HG02610 (cell line): ENCODE data around the gene AP5S1.
A peak's percentile ranks its signal among the peaks of the same experiment; 100 is the strongest.
"Not testable (repeated sequence)": the region's sequence is repeated elsewhere in the genome, so short reads cannot be mapped to it uniquely, and the experiment has no call there.

Source experiments
- ATAC-seq: cut with Tn5 transposase; IDR thresholded peaks from one replicate; pipeline ENCODE4 v1.9.1; 2021; ENCODE audit warnings: mild to moderate bottlenecking, moderate library complexity; ENCODE audit not compliant: unreplicated experiment

The AP5S1 gene

DNA sequence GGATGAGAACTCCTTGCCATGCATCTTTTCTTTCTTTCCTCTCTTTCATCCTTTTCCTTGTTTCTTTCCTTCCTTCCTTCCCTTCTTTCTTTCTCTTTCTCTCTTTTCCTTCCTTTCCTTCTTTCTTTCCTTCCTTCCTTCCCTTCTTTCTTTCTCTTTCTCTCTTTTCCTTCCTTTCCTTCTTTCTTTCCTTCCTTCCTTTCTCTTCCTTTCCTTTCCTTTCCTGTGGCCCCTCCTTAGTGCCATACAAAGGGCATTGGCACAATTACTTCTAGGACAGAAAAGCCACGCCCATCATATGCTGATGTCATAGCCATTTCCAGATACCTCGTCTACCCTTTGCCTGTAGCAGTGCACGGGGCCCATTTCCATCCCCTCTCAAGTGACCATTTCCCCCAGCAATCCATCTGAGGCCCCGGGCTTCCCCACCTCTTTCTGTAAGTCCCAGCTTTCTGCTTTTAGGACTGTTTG, 31.6 kb upstream of the AP5S1 start:
- ATAC-seq, result no peak

DNA sequence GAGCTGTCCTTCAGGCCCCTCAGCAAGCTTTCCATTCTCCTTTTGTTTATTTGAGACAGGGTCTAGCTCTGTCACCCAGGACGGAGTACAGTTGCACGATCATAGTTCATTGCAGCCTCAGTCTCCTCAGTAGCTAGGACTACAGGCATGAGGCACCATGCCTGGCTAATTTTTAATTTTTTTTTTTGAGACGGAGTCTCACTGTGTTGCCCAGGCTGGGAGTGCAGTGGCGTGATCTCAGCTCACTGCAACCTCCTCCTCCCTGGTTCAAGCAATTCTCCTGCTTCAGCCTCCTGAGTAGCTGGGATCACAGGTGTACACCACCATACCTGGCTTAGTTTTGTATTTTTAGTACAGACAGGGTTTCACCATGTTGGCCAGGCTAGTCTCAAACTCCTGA, 31.1 kb upstream of the AP5S1 start:
- ATAC-seq, result not testable (repeated sequence)

DNA sequence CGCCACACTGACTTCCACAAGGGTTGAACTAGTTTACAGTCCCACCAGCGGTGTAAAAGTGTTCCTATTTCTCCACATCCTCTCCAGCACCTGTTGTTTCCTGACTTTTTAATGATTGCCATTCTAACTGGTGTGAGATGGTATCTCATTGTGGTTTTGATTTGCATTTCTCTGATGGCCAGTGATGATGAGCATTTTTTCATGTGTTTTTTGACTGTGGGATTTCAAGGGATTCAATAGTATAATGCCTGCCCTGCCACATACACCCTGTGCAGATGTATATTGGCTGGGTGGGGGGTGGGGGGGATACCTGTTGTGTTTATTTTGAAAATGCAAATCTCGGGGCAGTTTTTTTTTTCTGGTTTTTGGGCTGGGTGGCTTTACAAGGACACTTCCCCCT, 26.2 kb upstream of the AP5S1 start:
- not testable (repeated sequence) for ATAC-seq

DNA sequence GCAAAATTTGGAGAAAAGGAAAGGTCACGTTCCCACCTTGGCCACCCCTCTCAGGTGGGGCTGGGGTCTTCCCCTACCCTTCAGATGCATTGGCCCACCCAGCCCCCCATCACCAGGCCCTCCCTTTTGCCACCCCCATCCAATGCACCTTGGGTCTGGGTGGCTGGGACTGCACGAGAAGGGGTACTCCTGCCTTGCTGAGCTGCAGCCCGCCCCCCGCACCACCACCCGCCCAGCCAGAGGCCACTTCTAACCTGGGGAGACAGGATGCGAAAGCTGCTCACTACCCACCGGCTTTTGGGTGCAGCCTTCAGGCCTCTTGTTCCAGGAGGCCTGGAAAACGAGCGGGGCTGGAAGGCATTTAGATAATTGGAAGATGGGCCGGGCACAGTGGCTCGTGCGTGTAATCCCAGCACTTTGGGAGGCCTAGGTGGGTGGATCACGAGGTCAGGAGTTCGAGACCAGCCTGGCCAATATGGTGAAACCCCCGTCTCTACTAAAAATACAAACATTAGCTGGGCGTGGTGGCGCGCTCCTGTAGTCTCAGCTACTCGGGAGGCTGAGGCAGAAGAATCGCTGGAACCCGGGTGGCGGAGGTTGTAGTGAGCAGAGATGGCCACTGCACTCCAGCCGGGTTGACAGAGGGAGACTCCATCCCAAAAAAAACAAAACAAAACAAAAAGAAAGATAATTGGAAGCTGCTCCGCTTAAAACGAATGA, 25.5 kb upstream of the AP5S1 start:
- ATAC-seq, result no peak

DNA sequence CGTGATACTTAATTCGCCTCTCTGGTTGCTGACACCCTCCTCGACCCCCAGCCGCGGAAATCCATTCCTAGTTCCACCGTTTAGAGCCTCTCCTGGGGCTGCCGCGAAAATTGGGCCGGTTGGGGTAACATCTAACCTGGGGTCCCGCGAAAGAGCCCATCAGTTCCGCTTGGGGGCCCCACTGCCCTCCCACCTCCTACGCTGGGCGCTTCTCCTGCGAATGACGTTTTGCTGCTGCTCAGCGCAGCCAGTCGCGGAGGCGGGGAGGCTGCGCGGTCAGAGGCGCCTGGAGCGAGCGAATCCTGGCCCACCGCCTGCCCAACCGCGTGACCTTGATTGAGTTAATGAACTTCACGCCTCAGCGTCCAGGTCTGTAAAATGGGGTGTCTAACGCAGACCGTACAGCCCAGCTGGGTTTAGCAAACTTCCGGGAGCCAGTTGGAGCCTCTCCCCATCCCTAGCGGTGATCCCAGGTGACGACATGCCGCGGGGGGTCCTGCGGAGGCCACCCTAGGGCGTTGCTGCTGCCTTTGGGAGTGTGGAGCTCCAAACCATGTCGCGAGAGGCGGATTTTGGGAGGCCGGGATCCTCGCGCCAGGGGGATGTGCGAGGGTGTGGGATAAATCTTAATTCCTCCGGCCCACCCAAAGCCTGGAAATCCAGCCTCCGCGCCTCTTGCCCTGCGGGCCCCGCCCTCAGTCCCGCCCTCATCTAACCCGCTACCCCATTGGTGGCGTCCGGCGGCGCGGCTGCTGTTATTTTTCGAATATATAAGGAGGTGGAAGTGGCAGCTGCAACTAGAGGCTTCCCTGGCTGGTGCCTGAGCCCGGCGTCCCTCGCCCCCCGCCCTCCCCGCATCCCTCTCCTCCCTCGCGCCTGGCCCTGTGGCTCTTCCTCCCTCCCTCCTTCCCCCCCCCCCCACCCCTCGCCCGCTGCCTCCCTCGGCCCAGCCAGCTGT, 24.6 kb upstream of the AP5S1 start, which contains the start of gene CDC25B:
Gene CDC25B, plus strand, starts transcription at position 800 of the 958 bp plus-strand sequence. CDS start 222 bp downstream, outside the sequence.
- peak; percentile 69 for ATAC-seq

DNA sequence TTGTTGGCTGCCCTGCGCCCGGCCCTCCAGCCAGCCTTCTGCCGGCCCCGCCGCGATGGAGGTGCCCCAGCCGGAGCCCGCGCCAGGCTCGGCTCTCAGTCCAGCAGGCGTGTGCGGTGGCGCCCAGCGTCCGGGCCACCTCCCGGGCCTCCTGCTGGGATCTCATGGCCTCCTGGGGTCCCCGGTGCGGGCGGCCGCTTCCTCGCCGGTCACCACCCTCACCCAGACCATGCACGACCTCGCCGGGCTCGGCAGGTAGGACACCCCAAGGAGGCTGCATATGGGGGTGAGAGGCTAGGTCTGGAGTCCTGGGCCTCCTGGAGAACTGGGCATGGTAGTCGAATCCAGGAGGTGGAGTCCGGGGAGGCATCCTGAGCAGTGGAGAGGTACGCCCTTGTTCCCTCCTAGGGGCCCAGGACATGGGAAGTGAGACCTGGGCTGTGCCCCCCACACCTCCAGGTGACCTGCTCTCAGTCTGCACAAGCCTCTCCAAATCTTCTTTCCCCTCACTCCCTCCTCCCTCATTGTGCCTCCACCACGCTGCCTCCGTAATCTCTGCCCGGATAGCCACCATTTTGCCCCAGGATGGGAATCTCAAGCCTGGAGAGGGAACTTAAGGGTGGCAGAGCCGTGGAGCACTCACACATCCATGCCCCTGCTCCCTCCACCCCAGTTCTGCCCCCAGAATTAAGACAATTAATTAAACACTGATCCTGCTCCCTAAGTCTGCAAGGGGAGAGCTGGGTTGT, 23.7 kb upstream of the AP5S1 start:
- no peak for ATAC-seq

DNA sequence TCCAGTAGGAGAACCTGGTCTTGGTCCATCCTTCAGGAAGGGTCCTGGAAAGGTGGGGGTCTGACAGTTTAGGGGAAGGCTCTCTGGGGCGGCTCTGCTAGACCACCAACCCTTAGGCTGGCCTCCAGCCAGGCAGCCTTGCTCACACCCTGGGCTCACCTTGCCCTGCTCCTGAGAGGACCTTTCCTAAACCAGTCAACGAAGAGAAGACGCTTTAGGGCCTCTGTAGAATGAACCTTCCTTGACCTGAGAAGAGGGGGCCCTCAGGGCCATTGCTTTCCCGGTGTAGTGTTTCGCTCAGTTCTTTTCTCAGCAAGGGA, 23.2 kb upstream of the AP5S1 start:
- no peak for ATAC-seq

DNA sequence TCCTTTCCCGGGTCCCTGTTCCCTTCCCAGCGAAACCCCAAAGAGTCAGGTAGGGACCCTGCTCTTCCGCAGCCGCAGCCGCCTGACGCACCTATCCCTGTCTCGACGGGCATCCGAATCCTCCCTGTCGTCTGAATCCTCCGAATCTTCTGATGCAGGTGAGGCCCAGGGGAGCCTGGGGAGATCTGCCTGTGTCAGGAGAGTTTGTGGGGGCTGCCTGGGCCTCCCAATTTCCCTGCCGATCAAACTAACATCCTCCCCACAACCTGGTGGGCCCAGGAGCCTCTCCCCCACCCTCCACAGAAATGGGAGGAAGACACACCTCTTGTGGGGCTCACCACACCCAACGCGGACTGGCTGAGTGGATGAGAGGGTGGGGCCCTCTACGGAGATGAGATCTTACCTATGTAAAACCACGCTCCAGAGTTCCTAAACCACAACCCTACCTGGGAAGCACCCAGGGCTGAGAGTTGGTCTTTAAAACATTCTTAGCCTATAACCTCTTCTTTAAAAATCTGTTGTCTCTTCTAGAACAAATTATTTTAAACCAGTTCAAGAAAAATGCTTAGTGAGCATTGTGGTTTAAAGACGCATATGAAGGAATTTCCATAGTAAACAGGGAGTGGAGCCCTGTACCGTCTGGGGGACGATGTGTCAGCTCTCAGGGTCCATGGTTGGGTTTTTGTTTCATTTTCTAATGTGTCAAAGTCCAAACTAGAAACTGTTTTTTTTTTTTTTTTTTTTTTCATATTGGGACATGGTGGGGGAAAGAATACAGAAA, 22.6 kb upstream of the AP5S1 start:
- ATAC-seq, result no peak

DNA sequence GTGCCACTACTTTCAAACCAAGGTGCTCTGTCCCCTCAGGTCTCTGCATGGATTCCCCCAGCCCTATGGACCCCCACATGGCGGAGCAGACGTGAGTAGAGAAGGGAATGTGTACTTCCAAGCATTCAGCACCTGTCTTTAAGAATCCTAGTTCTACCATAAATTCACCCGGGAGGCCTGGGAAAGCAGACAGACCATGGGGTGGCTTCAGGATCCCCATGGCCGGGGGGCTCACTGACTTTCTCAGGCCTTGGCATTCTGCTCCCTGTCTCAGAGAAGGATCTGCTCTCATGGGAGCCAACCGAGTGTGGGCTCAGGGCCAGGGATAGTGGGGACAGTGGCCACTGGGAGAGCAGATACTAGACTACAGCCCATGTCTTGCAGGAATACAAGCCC, 22.0 kb upstream of the AP5S1 start:
- no peak for ATAC-seq

DNA sequence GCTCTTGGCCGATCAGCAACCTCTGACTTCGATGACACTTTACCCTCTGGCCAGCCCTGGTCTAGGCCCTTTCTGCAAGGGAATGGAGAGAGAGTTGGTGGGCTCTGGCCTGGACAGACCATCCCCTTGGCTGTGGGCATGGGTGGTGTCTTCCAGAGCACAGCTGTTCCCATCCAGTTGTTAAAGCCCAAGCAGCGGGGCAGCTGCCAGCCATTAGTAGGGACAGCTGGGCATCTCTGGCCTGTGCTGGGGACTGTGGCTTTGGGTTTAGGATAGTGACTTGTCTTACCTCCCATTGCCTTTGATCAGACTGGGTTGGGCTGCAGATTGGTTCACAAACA, 21.5 kb upstream of the AP5S1 start:
- no peak for ATAC-seq

DNA sequence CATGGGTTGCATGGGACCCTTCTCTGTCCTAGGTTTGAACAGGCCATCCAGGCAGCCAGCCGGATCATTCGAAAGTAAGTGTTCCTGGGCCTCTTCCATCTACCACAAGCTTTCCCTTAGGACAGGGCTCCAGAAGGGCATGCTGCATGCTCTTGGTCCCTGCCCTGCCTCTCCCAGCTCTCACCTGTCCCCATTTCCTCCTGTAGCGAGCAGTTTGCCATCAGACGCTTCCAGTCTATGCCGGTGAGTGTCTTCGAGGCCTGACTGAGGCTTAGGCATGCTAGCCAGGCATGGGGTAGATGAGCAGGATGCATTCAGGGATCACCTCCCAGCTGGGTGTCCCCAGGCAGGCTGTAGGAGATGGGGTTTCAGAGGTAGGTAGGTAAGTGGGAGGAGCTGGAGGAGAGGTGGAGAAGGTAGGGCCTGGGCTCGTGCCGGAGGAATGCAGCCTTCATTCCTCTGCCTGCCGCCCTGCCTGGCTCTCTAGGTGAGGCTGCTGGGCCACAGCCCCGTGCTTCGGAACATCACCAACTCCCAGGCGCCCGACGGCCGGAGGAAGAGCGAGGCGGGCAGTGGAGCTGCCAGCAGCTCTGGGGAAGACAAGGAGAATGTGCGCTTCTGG, 20.0 kb upstream of the AP5S1 start:
- no peak for ATAC-seq

DNA sequence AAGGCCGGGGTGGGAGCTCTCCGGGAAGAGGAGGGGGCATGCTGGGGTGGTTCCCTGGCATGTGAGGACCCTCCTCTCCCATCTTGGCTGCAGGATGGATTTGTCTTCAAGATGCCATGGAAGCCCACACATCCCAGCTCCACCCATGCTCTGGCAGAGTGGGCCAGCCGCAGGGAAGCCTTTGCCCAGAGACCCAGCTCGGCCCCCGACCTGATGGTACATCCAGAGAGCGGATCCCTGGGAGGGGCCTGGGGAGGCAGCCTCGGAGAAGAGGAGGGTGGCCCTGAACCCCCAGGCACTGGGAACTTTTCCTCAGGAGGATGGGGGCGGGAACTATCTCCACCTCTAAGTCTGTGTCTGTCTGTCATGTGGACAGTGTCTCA, 19.5 kb upstream of the AP5S1 start:
- no peak for ATAC-seq

DNA sequence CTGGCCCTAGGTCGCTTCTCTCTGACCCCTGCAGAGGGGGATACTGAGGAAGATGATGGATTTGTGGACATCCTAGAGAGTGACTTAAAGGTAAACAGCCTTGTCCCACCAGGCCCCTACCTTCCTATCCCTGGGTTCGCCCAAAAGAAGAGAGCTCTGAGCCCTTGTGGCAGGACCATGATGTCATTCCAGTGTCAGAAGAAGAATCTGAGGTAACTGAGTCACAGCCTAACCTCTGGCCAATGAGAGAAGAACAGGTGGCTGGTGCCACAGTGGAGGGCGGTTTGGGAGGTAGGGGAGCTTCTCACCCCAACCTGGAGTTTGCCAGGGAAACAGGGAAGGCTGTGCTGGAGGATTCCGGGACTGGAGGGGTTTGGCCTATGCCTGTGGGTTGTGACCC, 19.0 kb upstream of the AP5S1 start:
- ATAC-seq, result no peak

DNA sequence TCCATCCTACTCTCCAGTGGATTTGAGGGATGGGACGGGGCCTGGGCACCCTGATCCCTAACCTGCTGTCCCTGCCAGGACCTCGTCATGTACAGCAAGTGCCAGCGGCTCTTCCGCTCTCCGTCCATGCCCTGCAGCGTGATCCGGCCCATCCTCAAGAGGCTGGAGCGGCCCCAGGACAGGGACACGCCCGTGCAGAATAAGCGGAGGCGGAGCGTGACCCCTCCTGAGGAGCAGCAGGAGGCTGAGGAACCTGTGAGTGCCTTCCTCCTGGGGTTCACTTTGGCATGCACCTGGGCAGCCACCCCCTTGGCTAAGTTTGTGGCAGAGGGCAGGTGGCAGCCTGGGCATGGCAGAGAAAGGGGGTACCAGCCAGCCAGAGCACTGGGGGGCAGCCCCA, 18.5 kb upstream of the AP5S1 start:
- ATAC-seq, result no peak

DNA sequence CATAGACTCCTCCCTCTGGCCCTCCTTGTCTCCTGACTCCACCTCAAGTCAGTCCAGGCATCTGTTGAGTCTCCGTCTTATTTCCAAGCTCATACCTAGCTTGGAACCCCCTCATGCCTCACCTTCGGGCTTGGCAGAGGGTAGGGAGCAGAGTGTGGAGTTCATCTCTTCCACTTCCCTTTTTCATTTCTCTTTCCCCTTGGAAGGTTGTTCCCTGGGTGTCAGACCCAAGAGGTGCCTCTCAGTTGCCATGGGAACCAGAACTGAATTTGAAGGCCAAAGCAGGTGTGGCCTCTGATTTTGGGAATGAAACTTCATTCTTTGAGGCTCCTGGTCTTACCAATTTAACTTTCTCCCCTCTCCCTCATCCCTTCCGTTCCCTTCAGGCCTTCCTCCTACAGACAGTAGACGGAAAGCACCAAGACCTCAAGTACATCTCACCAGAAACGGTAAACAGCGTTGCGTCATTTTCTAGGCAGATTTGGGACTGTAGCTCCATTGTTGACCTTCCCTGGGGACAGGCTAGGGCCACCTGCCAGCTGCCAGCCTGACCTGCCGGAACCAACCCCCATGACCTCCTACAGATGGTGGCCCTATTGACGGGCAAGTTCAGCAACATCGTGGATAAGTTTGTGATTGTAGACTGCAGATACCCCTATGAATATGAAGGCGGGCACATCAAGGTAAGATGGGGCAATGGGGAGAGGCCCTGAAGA, 17.7 kb upstream of the AP5S1 start:
- ATAC-seq, result no peak

DNA sequence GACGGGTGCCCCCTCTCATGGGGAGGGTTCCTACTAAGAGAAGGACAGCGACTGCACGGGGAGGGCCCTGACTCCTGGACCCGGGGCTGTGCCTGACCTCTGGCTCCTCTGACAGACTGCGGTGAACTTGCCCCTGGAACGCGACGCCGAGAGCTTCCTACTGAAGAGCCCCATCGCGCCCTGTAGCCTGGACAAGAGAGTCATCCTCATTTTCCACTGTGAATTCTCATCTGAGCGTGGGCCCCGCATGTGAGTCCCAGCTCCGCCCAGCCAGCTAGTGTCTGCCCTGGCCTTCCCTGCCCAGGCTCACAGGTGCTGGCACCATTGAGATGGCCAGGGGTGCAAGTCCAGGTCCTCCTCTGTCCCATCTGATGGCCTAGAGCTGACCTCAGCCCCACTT, 17.1 kb upstream of the AP5S1 start:
- ATAC-seq, result no peak

DNA sequence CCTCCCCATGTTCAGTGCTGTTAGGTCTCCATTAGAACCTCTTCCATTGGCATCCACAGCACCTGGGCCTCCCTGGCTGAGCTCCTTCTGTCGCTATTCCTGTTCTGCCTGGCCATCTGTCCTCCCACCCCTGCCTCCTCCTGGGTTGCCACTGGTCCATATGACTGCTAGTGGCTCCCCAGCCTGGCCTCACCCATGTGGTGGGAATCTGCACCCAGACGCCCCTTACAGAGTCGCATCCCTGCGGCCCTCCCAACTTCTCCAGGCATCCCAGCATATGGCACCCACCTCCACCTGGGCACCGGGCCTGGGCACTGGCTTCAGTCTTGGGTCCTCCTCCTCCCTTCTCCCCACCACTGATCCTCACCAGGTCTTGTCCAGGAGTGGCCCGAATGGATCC, 16.5 kb upstream of the AP5S1 start:
- ATAC-seq, result no peak

DNA sequence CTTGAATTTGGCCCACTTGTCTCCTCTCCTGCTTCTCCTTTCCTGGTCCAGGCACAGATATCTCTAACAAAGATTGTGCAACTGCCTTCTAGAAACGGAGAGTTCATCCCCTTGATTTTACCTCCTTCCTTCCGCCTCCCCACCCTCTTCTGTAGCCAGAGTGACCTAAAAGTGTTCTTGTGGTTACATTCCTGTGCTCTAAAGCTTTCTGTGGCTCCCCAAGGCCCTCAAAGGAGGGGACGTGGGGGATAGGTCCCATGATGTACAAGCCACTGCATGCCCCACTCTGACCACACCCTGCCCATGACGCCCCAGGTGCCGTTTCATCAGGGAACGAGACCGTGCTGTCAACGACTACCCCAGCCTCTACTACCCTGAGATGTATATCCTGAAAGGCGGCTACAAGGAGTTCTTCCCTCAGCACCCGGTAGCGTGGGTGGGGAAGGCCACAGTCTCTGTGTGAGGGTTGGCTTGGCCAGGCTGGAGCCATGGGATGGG, 16.0 kb upstream of the AP5S1 start:
- no peak for ATAC-seq

DNA sequence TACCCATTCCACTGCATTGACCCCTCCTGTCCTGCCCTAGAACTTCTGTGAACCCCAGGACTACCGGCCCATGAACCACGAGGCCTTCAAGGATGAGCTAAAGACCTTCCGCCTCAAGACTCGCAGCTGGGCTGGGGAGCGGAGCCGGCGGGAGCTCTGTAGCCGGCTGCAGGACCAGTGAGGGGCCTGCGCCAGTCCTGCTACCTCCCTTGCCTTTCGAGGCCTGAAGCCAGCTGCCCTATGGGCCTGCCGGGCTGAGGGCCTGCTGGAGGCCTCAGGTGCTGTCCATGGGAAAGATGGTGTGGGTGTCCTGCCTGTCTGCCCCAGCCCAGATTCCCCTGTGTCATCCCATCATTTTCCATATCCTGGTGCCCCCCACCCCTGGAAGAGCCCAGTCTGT, 15.6 kb upstream of the AP5S1 start:
- no peak for ATAC-seq

DNA sequence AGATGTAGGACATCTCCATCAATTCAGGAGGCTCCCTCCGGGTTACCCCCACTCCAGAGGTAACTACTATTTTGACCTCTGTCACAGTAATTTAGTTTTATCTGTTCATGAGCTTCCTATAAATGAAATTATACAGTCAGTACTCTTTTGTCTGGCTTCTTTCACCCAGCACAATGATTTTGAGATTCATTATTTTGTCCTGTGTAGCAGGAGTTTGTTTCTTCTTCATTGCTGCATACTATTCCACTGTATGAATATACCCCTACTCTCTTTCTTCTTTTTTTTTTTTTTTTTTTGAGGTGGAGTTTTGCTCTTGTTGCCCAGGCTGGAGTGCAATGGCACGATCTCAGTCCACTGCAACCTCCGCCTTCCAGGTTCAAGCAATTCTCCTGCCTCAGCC, 11.8 kb upstream of the AP5S1 start:
- ATAC-seq, result no peak
